ENCODE measurements around the gene IARS2. TPM values are rescaled to one million over a fixed set of nuclear protein-coding genes. Genes with fewer than 3 reads are reported as not detected.

IARS2 gene
- total RNA-seq, result 72.8 and 74.7 TPM in 2 replicates

GRCh38 chr1:220094016-220094911 is at the start of gene IARS2:
Gene IARS2 (plus strand): TSS chr1:220094132. CDS start chr1:220094217, 85 bp downstream.
- peak; percentile 85 for DNase-seq (ENCODE audit: low spot score)
- Mint-ChIP-seq H3K4me3 (peak within 1 kb of the TSS; percentile 68), H3K9me3 (no peaks in the 10 kb centered on the region), H3K4me1 (ENCODE audit: low read depth) (peaks cover 25% of the 10 kb centered on the region), H3K27me3 (ENCODE audit: insufficient read depth) (no peaks in the 10 kb centered on the region), H3K36me3 (ENCODE audit: low read depth) (peaks cover 18% of the 10 kb centered on the region), H3K27ac (peak within 1 kb of the TSS; percentile 55)
- intact Hi-C loops (cut with micrococcal nuclease), result loop anchor here (1.0 to 5.0 kb wide), 3 partner anchors 48 to 1807 kb away; partner anchors contain the start of genes EPRS1 and RRP15

- no peaks in the 10 kb centered on the region for H3K27me3 Mint-ChIP-seq (ENCODE audit: insufficient read depth)
- H3K4me3 Mint-ChIP-seq, result peak overlapping the region; percentile 96
- H3K27ac Mint-ChIP-seq, result peak overlapping the region; percentile 93
- no peaks in the 10 kb centered on the region for H3K9me3 Mint-ChIP-seq
- H3K4me1 Mint-ChIP-seq (ENCODE audit: low read depth), result peaks cover 32% of the 10 kb centered on the region
- peaks cover 7% of the 10 kb centered on the region for H3K36me3 Mint-ChIP-seq (ENCODE audit: low read depth)
- intact Hi-C loops (cut with micrococcal nuclease), result loop anchor here (5.0 kb wide), 1 partner anchor 873 kb away; the partner anchor contains the start of gene LYPLAL1
- no peak for DNase-seq (ENCODE audit: low spot score)
Measured at GRCh38 chr1:220044678-220045355, 49.1 kb upstream of the IARS2 start.

- H3K36me3 Mint-ChIP-seq (ENCODE audit: low read depth), result peaks cover 7% of the 10 kb centered on the region
- intact Hi-C loops (cut with micrococcal nuclease), result loop anchor here (1.0 to 5.0 kb wide), 5 partner anchors 33 to 873 kb away; partner anchors contain the start of genes BPNT1, IARS2, LYPLAL1 and RAB3GAP2
- H3K9me3 Mint-ChIP-seq, result no peaks in the 10 kb centered on the region
- peaks cover 32% of the 10 kb centered on the region for H3K4me1 Mint-ChIP-seq (ENCODE audit: low read depth)
- H3K4me3 Mint-ChIP-seq, result peak overlapping the region; percentile 96
- DNase-seq (ENCODE audit: low spot score), result no peak
- no peaks in the 10 kb centered on the region for H3K27me3 Mint-ChIP-seq (ENCODE audit: insufficient read depth)
- peak overlapping the region; percentile 93 for H3K27ac Mint-ChIP-seq
Measured at GRCh38 chr1:220045356-220046051, 48.4 kb upstream of the IARS2 start.

- Mint-ChIP-seq H3K4me3 (peak within 1 kb of the TSS; percentile 96), H3K4me1 (ENCODE audit: low read depth) (peaks cover 32% of the 10 kb centered on the region), H3K27me3 (ENCODE audit: insufficient read depth) (no peaks in the 10 kb centered on the region), H3K9me3 (no peaks in the 10 kb centered on the region), H3K27ac (peak within 1 kb of the TSS; percentile 93), H3K36me3 (ENCODE audit: low read depth) (peaks cover 7% of the 10 kb centered on the region)
- intact Hi-C loops (cut with micrococcal nuclease), result loop anchor here (1.0 to 5.0 kb wide), 5 partner anchors 33 to 874 kb away; partner anchors contain the start of genes BPNT1, IARS2, LYPLAL1 and RAB3GAP2
- peak; percentile 95 for DNase-seq (ENCODE audit: low spot score)
Measured at GRCh38 chr1:220046052-220046930, 47.6 kb upstream of the IARS2 start, which contains the start of gene EPRS1. Gene EPRS1 (minus strand): TSS chr1:220046505. CDS start chr1:220046388, 117 bp downstream.

GRCh38 chr1:220056374-220056773 is 37.6 kb upstream of the IARS2 start:
- peak overlapping the region; percentile 50 for H3K27ac Mint-ChIP-seq
- DNase-seq (ENCODE audit: low spot score), result no peak
- peaks cover 5% of the 10 kb centered on the region for H3K4me1 Mint-ChIP-seq (ENCODE audit: low read depth)
- no peaks in the 10 kb centered on the region for H3K27me3 Mint-ChIP-seq (ENCODE audit: insufficient read depth)
- H3K4me3 Mint-ChIP-seq, result no peak overlapping the region
- H3K9me3 Mint-ChIP-seq, result no peaks in the 10 kb centered on the region
- intact Hi-C loops (cut with micrococcal nuclease), result no loop called here
- H3K36me3 Mint-ChIP-seq (ENCODE audit: low read depth), result peaks cover under 1% of the 10 kb centered on the region

GRCh38 chr1:220060876-220061275 is 33.1 kb upstream of the IARS2 start:
- H3K36me3 Mint-ChIP-seq (ENCODE audit: low read depth), result peaks cover 16% of the 10 kb centered on the region
- no peak for DNase-seq (ENCODE audit: low spot score)

GRCh38 chr1:220062629-220063028 is 31.3 kb upstream of the IARS2 start:
- no peaks in the 10 kb centered on the region for H3K27me3 Mint-ChIP-seq (ENCODE audit: insufficient read depth)
- H3K36me3 Mint-ChIP-seq (ENCODE audit: low read depth), result peaks cover 16% of the 10 kb centered on the region

More at GRCh38 chr1:220060876-220061275, 33.1 kb upstream of the IARS2 start:
- H3K27ac Mint-ChIP-seq, result no peak overlapping the region
- peaks cover 5% of the 10 kb centered on the region for H3K4me1 Mint-ChIP-seq (ENCODE audit: low read depth)
- no peaks in the 10 kb centered on the region for H3K9me3 Mint-ChIP-seq
- intact Hi-C loops (cut with micrococcal nuclease), result no loop called here
- H3K4me3 Mint-ChIP-seq, result no peak overlapping the region
- H3K27me3 Mint-ChIP-seq (ENCODE audit: insufficient read depth), result no peaks in the 10 kb centered on the region

GRCh38 chr1:220067269-220068204 is 26.4 kb upstream of the IARS2 start:
- Mint-ChIP-seq H3K36me3 (ENCODE audit: low read depth) (peaks cover 14% of the 10 kb centered on the region), H3K27me3 (ENCODE audit: insufficient read depth) (no peaks in the 10 kb centered on the region), H3K4me1 (ENCODE audit: low read depth) (no peaks in the 10 kb centered on the region), H3K9me3 (no peaks in the 10 kb centered on the region), H3K4me3 (no peak overlapping the region), H3K27ac (no peak overlapping the region)
- DNase-seq (ENCODE audit: low spot score), result no peak
- intact Hi-C loops (cut with micrococcal nuclease), result no loop called here

More at GRCh38 chr1:220062629-220063028, 31.3 kb upstream of the IARS2 start:
- DNase-seq (ENCODE audit: low spot score), result no peak
- no peak overlapping the region for H3K27ac Mint-ChIP-seq
- H3K4me1 Mint-ChIP-seq (ENCODE audit: low read depth), result no peaks in the 10 kb centered on the region
- H3K9me3 Mint-ChIP-seq, result no peaks in the 10 kb centered on the region
- intact Hi-C loops (cut with micrococcal nuclease), result no loop called here
- no peak overlapping the region for H3K4me3 Mint-ChIP-seq

GRCh38 chr1:220076861-220077762 is 16.8 kb upstream of the IARS2 start:
- Mint-ChIP-seq H3K4me1 (ENCODE audit: low read depth) (peaks cover 8% of the 10 kb centered on the region), H3K27me3 (ENCODE audit: insufficient read depth) (no peaks in the 10 kb centered on the region), H3K4me3 (no peak overlapping the region), H3K9me3 (no peaks in the 10 kb centered on the region), H3K27ac (no peak overlapping the region), H3K36me3 (ENCODE audit: low read depth) (peaks cover 17% of the 10 kb centered on the region)
- intact Hi-C loops (cut with micrococcal nuclease), result no loop called here
- DNase-seq (ENCODE audit: low spot score), result no peak

GRCh38 chr1:220077887-220078286 is 16.0 kb upstream of the IARS2 start:
- Mint-ChIP-seq H3K27ac (no peak overlapping the region), H3K4me3 (no peak overlapping the region), H3K4me1 (ENCODE audit: low read depth) (peaks cover 8% of the 10 kb centered on the region), H3K9me3 (no peaks in the 10 kb centered on the region), H3K27me3 (ENCODE audit: insufficient read depth) (no peaks in the 10 kb centered on the region), H3K36me3 (ENCODE audit: low read depth) (peaks cover 11% of the 10 kb centered on the region)
- intact Hi-C loops (cut with micrococcal nuclease), result no loop called here
- no peak for DNase-seq (ENCODE audit: low spot score)
